SK-N-SH treated with all-trans-retinoic acid at 6 μM for 48 hours (cell line): ENCODE data around the gene MT1H.

ENCODE experiments used
- CREB5 ChIP-seq: fragments of 250-450 bp; sonication (Bioruptor Pico); IDR thresholded peaks from 2 replicates; pipeline ENCODE4 v1.5.1; 2020; ENCODE audit warnings: low read depth, mild to moderate bottlenecking, moderate library complexity
- PATZ1 ChIP-seq: fragments of 250-450 bp; sonication (Bioruptor Pico); IDR thresholded peaks from 2 replicates; pipeline ENCODE4 v1.8.0; 2020; ENCODE audit warnings: mild to moderate bottlenecking, moderate library complexity, borderline replicate concordance
- POU6F1 ChIP-seq: fragments of 250-450 bp; sonication (Bioruptor Pico); IDR thresholded peaks from 2 replicates; pipeline ENCODE4 v1.8.0; 2021; ENCODE audit warnings: low read depth, mild to moderate bottlenecking, moderate library complexity, borderline replicate concordance
- RARB ChIP-seq: fragments of 250-450 bp; sonication (Bioruptor Pico); IDR thresholded peaks from 2 replicates; pipeline ENCODE4 v1.8.0; 2021; ENCODE audit warnings: mild to moderate bottlenecking, moderate library complexity
- TOX ChIP-seq: fragments of 250-450 bp; sonication (Bioruptor Pico); IDR thresholded peaks from 2 replicates; pipeline ENCODE4 v1.8.0; 2021; ENCODE audit warnings: mild to moderate bottlenecking, moderate library complexity, borderline replicate concordance
- ZFP3 ChIP-seq: fragments of 250-450 bp; sonication (Bioruptor Pico); IDR thresholded peaks from 2 replicates; pipeline ENCODE4 v1.5.0; 2020; ENCODE audit warnings: mild to moderate bottlenecking, moderate library complexity

- TF ChIP-seq ZFP3 = no peak
- no peak for TF ChIP-seq POU6F1
- TF ChIP-seq TOX (CRISPR knock-in tag) = no peak
- no peak for TF ChIP-seq RARB (CRISPR knock-in tag)
- no peak for TF ChIP-seq CREB5
- TF ChIP-seq PATZ1 = no peak
These were observed 44.2 kb downstream of the MT1H start for GRCh38 chr16:56713794-56714193.
